ENCODE results near the gene PPBP. TPM values are rescaled to one million over a fixed set of nuclear protein-coding genes. Genes with fewer than 3 reads are reported as not detected.

Gene PPBP
- polyA plus RNA-seq, 1 donor from 2014 or later, result not detected

DNA sequence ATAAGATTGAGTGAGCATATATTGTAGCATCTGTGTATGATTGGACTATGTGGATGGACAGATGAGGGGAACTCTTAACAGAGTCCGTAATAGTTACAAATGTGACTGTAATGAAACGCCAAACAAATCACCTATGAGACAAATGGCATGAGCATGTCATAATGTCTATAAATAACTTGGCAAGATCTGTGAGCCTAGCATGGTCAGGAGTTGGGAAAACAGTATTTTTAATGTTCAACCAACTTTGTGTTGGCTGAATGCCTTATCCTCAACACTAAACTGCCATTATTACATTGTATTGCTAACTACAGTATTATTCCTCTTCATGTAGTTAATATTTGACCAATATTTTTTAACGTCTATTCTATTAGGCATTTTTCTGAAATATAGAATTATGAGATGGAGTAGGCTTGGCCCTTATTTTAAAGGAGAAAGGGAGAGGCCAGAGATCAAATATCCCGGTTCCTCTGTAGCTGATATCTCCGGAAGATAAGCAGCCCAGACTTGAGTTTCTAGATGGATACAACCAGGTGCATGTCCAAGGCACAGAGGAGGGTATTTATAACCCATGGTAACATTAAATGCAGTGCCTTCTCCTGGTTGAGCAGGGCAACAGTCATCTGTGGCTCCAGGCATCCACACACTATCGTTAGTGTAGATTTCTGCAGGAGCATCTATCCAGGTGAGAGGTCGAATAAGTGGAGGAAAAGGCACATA lies 38.8 kb downstream of the PPBP start:
- Histone ChIP-seq H3K27ac (ENCODE audit: low read length) (no peak overlapping the region), H3K36me3 (ENCODE audit: insufficient read depth, low read length) (no peaks in the 10 kb centered on the region), H3K9me3 (ENCODE audit: low read length) (no peaks in the 10 kb centered on the region)

DNA sequence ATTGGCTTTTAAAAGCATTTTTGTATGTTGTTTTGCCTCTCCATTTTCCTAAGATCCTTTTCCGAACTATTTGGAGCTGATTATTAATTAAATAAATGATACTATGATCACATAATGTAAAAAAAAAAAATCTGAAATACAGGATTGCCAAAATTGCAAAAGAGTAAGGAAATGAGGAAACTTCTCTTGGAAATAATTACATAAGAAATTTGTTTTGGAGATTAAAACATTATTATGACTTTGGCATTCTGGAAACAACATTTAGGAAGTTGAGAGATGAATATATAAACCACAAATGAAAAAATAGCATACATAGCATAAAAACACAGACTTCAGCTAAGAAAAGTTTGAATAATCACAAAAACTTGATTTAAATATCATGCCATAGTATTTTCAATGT lies 39.7 kb downstream of the PPBP start:
- Histone ChIP-seq H3K4me2 (ENCODE audit: low read length) (no peak overlapping the region), H3K79me2 (replicated peaks; ENCODE audit: insufficient read depth, low read length) (no peaks in the 10 kb centered on the region), H3K4me3 (ENCODE audit: low read length) (no peak overlapping the region), H4K20me1 (ENCODE audit: insufficient read depth) (no peaks in the 10 kb centered on the region), H2AFZ (ENCODE audit: low read depth, low read length) (no peak overlapping the region), H3F3A (ENCODE audit: insufficient read depth, low read length, poor library complexity, severe bottlenecking) (no peaks in the 10 kb centered on the region), H3K9ac (ENCODE audit: low read length) (no peak overlapping the region), H3K27me3 (ENCODE audit: insufficient read depth, low read depth, low read length) (peaks cover 23% of the 10 kb centered on the region), H3K27ac (ENCODE audit: low read length) (no peak overlapping the region), H3K9me2 (ENCODE audit: insufficient read depth, low read length) (no peaks in the 10 kb centered on the region), H3K36me3 (ENCODE audit: insufficient read depth, low read length) (no peaks in the 10 kb centered on the region), H3K9me3 (ENCODE audit: low read length) (no peaks in the 10 kb centered on the region)
- TF ChIP-seq EP300 (conservative IDR thresholded peaks at IDR 0.05; ENCODE audit: poor library complexity, severe bottlenecking), result no peak
- TF ChIP-seq, protein P1, sequence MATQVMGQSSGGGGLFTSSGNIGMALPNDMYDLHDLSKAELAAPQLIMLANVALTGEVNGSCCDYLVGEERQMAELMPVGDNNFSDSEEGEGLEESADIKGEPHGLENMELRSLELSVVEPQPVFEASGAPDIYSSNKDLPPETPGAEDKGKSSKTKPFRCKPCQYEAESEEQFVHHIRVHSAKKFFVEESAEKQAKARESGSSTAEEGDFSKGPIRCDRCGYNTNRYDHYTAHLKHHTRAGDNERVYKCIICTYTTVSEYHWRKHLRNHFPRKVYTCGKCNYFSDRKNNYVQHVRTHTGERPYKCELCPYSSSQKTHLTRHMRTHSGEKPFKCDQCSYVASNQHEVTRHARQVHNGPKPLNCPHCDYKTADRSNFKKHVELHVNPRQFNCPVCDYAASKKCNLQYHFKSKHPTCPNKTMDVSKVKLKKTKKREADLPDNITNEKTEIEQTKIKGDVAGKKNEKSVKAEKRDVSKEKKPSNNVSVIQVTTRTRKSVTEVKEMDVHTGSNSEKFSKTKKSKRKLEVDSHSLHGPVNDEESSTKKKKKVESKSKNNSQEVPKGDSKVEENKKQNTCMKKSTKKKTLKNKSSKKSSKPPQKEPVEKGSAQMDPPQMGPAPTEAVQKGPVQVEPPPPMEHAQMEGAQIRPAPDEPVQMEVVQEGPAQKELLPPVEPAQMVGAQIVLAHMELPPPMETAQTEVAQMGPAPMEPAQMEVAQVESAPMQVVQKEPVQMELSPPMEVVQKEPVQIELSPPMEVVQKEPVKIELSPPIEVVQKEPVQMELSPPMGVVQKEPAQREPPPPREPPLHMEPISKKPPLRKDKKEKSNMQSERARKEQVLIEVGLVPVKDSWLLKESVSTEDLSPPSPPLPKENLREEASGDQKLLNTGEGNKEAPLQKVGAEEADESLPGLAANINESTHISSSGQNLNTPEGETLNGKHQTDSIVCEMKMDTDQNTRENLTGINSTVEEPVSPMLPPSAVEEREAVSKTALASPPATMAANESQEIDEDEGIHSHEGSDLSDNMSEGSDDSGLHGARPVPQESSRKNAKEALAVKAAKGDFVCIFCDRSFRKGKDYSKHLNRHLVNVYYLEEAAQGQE (IDR thresholded peaks at IDR 0.05; ENCODE audit: borderline replicate concordance), result no peak
- TF ChIP-seq EZH2 (IDR thresholded peaks at IDR 0.05; ENCODE audit: borderline replicate concordance, insufficient read depth, low read length, poor library complexity, severe bottlenecking), result no peak

More for the DNA sequence above, 38.8 kb downstream of the PPBP start:
- Histone ChIP-seq H3K79me2 (replicated peaks; ENCODE audit: insufficient read depth, low read length) (no peaks in the 10 kb centered on the region), H3F3A (ENCODE audit: insufficient read depth, low read length, poor library complexity, severe bottlenecking) (no peaks in the 10 kb centered on the region), H3K27me3 (ENCODE audit: insufficient read depth, low read depth, low read length) (peaks cover 14% of the 10 kb centered on the region), H4K20me1 (ENCODE audit: insufficient read depth) (no peaks in the 10 kb centered on the region), H2AFZ (ENCODE audit: low read depth, low read length) (no peak overlapping the region), H3K4me2 (ENCODE audit: low read length) (no peak overlapping the region), H3K9me2 (ENCODE audit: insufficient read depth, low read length) (no peaks in the 10 kb centered on the region), H3K9ac (ENCODE audit: low read length) (no peak overlapping the region), H3K4me3 (ENCODE audit: low read length) (no peak overlapping the region)
- TF ChIP-seq, protein P2, sequence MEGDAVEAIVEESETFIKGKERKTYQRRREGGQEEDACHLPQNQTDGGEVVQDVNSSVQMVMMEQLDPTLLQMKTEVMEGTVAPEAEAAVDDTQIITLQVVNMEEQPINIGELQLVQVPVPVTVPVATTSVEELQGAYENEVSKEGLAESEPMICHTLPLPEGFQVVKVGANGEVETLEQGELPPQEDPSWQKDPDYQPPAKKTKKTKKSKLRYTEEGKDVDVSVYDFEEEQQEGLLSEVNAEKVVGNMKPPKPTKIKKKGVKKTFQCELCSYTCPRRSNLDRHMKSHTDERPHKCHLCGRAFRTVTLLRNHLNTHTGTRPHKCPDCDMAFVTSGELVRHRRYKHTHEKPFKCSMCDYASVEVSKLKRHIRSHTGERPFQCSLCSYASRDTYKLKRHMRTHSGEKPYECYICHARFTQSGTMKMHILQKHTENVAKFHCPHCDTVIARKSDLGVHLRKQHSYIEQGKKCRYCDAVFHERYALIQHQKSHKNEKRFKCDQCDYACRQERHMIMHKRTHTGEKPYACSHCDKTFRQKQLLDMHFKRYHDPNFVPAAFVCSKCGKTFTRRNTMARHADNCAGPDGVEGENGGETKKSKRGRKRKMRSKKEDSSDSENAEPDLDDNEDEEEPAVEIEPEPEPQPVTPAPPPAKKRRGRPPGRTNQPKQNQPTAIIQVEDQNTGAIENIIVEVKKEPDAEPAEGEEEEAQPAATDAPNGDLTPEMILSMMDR (IDR thresholded peaks at IDR 0.05; ENCODE audit: poor library complexity, severe bottlenecking), result no peak
- TF ChIP-seq SMC3 (conservative IDR thresholded peaks at IDR 0.05; ENCODE audit: poor library complexity) (no peak), POLR2AphosphoS5 (IDR thresholded peaks at IDR 0.05) (no peak), EZH2 (IDR thresholded peaks at IDR 0.05; ENCODE audit: borderline replicate concordance, insufficient read depth, low read length, poor library complexity, severe bottlenecking) (no peak), EP300 (conservative IDR thresholded peaks at IDR 0.05; ENCODE audit: poor library complexity, severe bottlenecking) (no peak)
- TF ChIP-seq, protein P1 (IDR thresholded peaks at IDR 0.05; ENCODE audit: borderline replicate concordance), result no peak
